GM20000 (cell line): Measurements from ENCODE around the gene VAV2.

ENCODE experiments used
- DNase-seq: peaks from one replicate; pipeline ENCODE4 v3.0.0; 2012; ENCODE audit warnings: low spot score
- TF ChIP-seq, protein P1 (sequence below): IDR thresholded peaks from 2 replicates; pipeline ENCODE4 v1.5.1; 2012; ENCODE audit warnings: mild to moderate bottlenecking, control low read depth; ENCODE audit errors: extremely low read depth, missing control alignments

Gene VAV2

DNA sequence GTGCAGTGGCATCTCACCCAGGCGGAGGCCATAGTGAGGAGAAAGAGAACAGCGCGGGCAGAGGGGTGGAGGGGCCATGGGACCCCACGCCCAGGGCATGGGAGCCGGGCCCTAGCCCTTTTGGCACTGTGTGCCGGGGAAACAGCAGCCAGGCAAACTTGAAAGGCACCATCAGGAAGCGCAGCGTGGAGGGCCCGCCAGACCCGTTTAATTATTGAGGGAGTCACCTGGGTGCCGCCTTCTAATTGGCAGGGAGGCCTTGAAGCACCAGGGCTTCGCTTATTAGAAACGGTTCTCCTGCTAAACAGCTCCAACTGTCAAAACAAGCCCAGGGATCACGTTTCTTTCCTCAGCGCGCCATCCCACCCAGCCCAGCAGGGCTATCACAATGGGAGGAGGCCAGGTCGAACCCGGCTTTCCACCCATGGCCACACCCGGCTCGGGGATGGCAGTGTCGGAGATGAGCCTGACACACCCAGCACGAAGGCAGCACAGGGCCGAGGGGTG lies 149.3 kb downstream of the VAV2 start:
- DNase-seq = no peak
- TF ChIP-seq, protein P1, sequence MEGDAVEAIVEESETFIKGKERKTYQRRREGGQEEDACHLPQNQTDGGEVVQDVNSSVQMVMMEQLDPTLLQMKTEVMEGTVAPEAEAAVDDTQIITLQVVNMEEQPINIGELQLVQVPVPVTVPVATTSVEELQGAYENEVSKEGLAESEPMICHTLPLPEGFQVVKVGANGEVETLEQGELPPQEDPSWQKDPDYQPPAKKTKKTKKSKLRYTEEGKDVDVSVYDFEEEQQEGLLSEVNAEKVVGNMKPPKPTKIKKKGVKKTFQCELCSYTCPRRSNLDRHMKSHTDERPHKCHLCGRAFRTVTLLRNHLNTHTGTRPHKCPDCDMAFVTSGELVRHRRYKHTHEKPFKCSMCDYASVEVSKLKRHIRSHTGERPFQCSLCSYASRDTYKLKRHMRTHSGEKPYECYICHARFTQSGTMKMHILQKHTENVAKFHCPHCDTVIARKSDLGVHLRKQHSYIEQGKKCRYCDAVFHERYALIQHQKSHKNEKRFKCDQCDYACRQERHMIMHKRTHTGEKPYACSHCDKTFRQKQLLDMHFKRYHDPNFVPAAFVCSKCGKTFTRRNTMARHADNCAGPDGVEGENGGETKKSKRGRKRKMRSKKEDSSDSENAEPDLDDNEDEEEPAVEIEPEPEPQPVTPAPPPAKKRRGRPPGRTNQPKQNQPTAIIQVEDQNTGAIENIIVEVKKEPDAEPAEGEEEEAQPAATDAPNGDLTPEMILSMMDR = no peak

DNA sequence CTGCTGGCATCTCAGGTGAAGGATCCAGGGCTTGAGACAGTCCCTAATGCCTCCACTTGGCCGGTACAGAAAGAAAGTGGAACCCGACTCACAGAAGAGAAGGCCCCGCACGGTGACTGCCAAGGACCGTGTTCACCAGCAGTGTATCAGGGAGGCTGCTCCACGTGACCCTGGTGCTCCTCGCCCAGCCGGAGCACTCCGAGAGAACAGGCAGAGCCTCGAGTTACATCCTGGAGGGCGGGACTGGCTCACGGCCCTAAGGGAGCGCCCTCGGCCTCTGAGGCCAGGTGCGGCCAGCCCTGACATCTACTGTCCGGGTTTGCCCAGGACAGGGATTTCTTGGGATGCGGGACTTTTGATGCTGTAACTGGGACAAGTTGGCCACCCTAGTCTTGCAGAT lies 149.9 kb downstream of the VAV2 start:
- no peak for DNase-seq
- TF ChIP-seq, protein P1 = no peak

DNA sequence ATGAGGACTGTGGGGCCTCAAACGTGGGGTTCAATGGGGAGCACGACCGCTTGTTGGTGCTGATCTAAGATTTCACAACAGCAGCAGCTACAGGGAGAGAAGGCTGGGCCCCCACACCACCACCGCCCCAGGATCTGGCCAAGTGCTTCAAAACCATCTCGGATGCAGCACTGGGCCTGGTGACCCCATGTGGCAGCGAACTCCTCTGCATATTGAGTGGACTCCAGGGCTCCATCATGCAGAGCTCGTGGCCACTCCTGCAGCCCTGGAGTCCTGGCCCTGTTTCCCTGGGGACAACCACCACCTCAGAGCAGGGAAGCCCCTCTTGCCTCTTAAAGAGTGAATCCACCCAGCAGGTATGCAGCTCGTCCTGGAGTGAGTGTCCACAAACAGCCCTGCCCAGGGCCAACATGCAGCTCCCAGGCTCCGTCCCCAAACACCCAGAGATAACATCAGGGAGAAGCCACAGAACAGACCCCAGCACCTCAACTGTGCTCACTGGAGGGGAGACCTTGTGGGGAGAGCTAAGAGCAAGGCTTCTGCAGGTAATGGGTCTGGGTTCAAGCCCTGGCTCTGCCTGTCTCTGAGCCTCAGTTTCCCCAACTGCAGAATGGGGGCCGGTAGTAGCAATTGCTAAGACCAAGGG lies 150.8 kb downstream of the VAV2 start:
- TF ChIP-seq, protein P1 = no peak
- DNase-seq = no peak

DNA sequence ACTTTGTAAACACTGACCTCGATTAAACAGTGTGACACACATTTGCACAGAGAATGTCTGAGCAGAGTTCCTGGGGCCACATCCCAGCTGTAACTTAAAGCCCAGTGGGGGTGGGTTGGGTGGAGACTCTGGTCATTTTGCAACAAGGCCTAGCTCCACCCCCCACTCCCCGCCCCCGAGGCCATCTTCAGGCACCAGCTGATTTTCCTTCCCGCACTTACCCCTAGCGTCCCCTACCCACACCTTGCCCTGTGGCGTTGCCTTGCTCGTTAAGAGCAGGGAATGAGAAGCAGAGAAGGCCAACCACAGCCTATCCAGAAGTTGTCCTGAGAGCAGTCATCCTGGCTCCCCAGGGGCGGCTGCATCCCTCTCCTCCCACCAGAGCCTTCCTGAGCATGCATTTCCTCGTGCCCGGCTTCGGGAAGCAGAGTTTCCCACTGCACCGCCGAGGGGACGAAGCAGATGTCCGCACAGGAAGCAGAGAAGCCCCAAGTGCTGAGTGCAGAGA lies 152.2 kb downstream of the VAV2 start:
- TF ChIP-seq, protein P1 = no peak
- DNase-seq = no peak

DNA sequence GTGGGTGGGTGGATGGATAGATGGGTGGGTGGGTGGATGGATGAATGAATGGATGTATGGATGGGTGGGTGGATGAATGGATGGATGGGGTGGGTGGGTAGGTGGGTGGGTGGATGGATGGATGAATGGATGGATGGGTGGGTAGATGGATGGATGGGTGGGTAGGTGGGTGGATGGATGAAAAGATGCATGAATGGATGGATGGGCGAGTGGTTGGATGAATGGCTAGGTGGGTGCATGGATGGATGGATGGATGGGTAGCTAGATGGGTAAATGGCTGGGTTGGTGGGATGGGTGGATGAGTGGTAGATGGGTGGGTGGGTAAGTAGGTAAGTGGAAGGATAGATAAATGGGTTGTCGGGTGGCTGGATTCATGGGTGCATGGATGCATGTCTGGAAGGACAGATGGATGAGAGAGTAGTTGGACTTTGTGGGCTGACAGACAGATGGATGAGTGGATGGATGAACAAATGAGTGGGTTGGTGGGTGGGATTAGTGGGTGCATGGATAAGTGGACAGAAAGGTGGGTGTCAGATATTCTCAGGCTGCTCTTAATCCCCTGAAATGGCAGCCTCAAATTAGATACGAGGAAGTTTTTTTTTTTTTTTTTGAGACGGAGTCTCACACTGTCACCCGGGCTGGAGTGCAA lies 153.1 kb downstream of the VAV2 start:
- no peak for DNase-seq
- TF ChIP-seq, protein P1 = no peak

DNA sequence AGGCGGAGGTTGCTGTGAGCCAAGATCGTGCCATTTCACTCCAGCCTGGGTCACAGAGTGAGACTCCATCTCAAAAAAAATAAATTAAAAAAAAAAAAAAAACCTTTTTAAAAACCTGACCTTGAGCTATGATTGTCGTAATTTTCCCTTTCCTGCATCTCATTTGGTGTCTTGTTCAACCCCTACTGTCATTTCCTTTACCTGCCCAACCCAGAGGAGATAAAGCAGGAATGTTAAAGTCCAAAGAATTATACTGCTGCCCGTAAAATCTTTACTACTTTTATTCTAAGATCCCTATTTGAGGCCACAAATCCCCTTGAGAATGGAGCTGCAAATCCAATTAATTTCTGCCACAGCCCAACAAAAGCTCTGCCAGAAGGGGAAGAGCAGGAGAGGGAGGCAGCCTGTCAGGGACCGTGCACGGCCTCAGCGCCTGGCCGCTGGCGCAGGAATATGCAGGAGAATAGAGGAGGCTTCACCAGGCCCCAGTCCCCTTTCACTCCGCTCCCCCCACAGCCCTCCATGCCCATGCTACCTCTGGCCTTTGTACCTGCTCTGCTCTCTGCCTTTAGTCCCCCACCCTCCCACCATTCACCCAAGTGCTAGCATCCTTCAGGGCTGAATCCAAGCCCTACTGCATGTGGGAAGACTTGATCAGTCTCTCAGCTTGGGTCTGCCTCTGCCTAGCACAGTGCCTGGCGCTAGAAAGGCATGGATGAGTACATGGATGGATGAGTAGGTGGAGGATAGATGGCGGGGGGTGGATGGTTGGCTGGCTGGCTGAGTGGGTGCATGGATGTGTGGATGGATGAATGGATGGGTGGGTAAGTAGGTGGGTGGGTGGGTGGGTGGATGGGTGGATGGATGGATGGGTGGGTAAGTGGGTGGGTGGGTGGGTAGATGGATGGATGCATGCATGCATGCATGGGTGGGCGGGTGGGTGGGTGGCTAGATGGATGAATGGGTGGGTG lies 154.2 kb downstream of the VAV2 start:
- TF ChIP-seq, protein P1 = no peak
- no peak for DNase-seq
